GM23338 (cell line): ENCODE data around the gene PRKG2. TPM values are rescaled to one million over a fixed set of nuclear protein-coding genes. Genes with fewer than 3 reads are reported as not detected.

ENCODE experiments used
- ATAC-seq: fragments of 200-7000 bp; cut with Tn5 transposase; 3 replicates; pipeline ENCODE4 v1.9.1; 2020
- DNase-seq: peaks from one replicate; pipeline ENCODE4 v3.0.0-alpha.2; 2015; ENCODE audit warnings: low spot score
- H2AFZ ChIP-seq: fragments of 200-600 bp; sonication (generic); 2 replicates; pipeline ENCODE4 v1.8.0; 2016; ENCODE audit warnings: antibody characterized with exemption, mild to moderate bottlenecking, moderate library complexity
- H3F3A ChIP-seq: fragments of 200-600 bp; sonication (generic); replicated peaks from 2 replicates; pipeline ENCODE4 v1.8.0; 2017; ENCODE audit warnings: antibody characterized with exemption, mixed run types, low read depth
- H3K27ac ChIP-seq: fragments of 200-600 bp; sonication (generic); 2 replicates; pipeline ENCODE4 v1.6.1; 2016; ENCODE audit warnings: low read depth
- H3K27me3 ChIP-seq: fragments of 200-600 bp; sonication (generic); 2 replicates; pipeline ENCODE4 v1.8.0; 2016; ENCODE audit warnings: mild to moderate bottlenecking, mixed run types, moderate library complexity; ENCODE audit not compliant: insufficient read depth
- H3K36me3 ChIP-seq: fragments of 200-600 bp; sonication (generic); 2 replicates; pipeline ENCODE4 v1.8.0; 2016; ENCODE audit warnings: mild to moderate bottlenecking; ENCODE audit not compliant: insufficient read depth
- H3K4me1 ChIP-seq: fragments of 200-600 bp; sonication (generic); 2 replicates; pipeline ENCODE4 v1.8.0; 2016; ENCODE audit warnings: mild to moderate bottlenecking, moderate library complexity; ENCODE audit not compliant: insufficient read depth
- H3K4me2 ChIP-seq: fragments of 200-600 bp; sonication (generic); 2 replicates; pipeline ENCODE4 v1.7.1; 2017; ENCODE audit warnings: mixed run types
- H3K4me3 ChIP-seq: fragments of 200-600 bp; sonication (generic); 2 replicates; pipeline ENCODE4 v1.6.1; 2016; ENCODE audit warnings: mixed run types
- H3K79me2 ChIP-seq: fragments of 200-600 bp; sonication (generic); replicated peaks from 2 replicates; pipeline ENCODE4 v1.8.0; 2017; ENCODE audit warnings: mild to moderate bottlenecking; ENCODE audit not compliant: insufficient read depth
- H3K9me2 ChIP-seq: fragments of 200-600 bp; sonication (generic); 2 replicates; pipeline ENCODE4 v1.8.0; 2017; ENCODE audit not compliant: insufficient read depth
- H4K20me1 ChIP-seq: fragments of 200-600 bp; sonication (generic); replicated peaks from 2 replicates; pipeline ENCODE4 v1.8.0; 2017; ENCODE audit warnings: mild to moderate bottlenecking; ENCODE audit not compliant: insufficient read depth
- H3K27ac Mint-ChIP-seq: 2 replicates; pipeline ENCODE4 v1.8.0; 2020; ENCODE audit warnings: inconsistent platforms, mild to moderate bottlenecking, moderate library complexity, mixed read lengths
- H3K27me3 Mint-ChIP-seq: 3 replicates; pipeline ENCODE4 v1.8.0; 2022; ENCODE audit warnings: low read depth, mild to moderate bottlenecking, moderate library complexity, mixed read lengths, inconsistent platforms; ENCODE audit not compliant: insufficient read depth, poor library complexity
- H3K36me3 Mint-ChIP-seq: 3 replicates; pipeline ENCODE4 v1.8.0; 2021; ENCODE audit warnings: low read depth, mild to moderate bottlenecking, inconsistent platforms, moderate library complexity, mixed read lengths
- H3K4me1 Mint-ChIP-seq: 3 replicates; pipeline ENCODE4 v1.8.0; 2020; ENCODE audit warnings: mild to moderate bottlenecking, inconsistent platforms, mixed read lengths
- H3K4me3 Mint-ChIP-seq: 3 replicates; pipeline ENCODE4 v1.8.0; 2021; ENCODE audit warnings: moderate library complexity, mild to moderate bottlenecking, inconsistent platforms, mixed read lengths
- H3K9me3 Mint-ChIP-seq: 3 replicates; pipeline ENCODE4 v1.8.0; 2020; ENCODE audit warnings: moderate library complexity, mild to moderate bottlenecking, inconsistent platforms, mixed read lengths
- CREB1 ChIP-seq: fragments of 250-450 bp; sonication (Bioruptor Pico); IDR thresholded peaks from 2 replicates; pipeline ENCODE4 v1.5.0; 2020; ENCODE audit warnings: low read depth, mild to moderate bottlenecking, moderate library complexity
- EZH2 ChIP-seq: fragments of 200-600 bp; sonication (generic); IDR thresholded peaks from one replicate; pipeline ENCODE4 v1.8.0; 2017; ENCODE audit warnings: antibody characterized with exemption, mild to moderate bottlenecking, low read depth; ENCODE audit not compliant: unreplicated experiment
- EZH2phosphoT487 ChIP-seq: fragments of 200-600 bp; sonication (generic); IDR thresholded peaks from one replicate; pipeline ENCODE4 v1.8.1; 2018; ENCODE audit warnings: antibody characterized with exemption; ENCODE audit not compliant: unreplicated experiment
- JUNB ChIP-seq: IDR thresholded peaks from one replicate; pipeline ENCODE4 v1.6.1; 2016; ENCODE audit warnings: antibody characterized with exemption; ENCODE audit not compliant: unreplicated experiment
- NANOG ChIP-seq: IDR thresholded peaks from 2 replicates; pipeline ENCODE4 v1.6.1; 2016; ENCODE audit warnings: antibody characterized with exemption, borderline replicate concordance
- POLR2AphosphoS5 ChIP-seq: IDR thresholded peaks from 2 replicates; pipeline ENCODE4 v1.6.1; 2016; ENCODE audit warnings: antibody characterized with exemption, low read depth
- STAT1 ChIP-seq: IDR thresholded peaks from one replicate; pipeline ENCODE4 v1.6.1; 2016; ENCODE audit warnings: antibody characterized with exemption; ENCODE audit not compliant: unreplicated experiment
- ZNF114 ChIP-seq: fragments of 250-450 bp; sonication (Bioruptor Pico); IDR thresholded peaks from 2 replicates; pipeline ENCODE4 v1.5.0; 2020; ENCODE audit warnings: mild to moderate bottlenecking, moderate library complexity
- ZNF331 ChIP-seq: fragments of 250-450 bp; sonication (Bioruptor Pico); IDR thresholded peaks from 2 replicates; pipeline ENCODE4 v1.5.0; 2020; ENCODE audit warnings: low read depth, mild to moderate bottlenecking, moderate library complexity
- polyA plus RNA-seq: library from polyadenylated mRNA; unstranded; fragments of >200 nt; fragmentation: Nextera tagmentation; extraction: Ambion mirVana; gene quantifications from 2 replicates; pipeline ENCODE4 v1.2.1, GENCODE V29; 2016
- total RNA-seq: library from RNA; depleted of rRNA; stranded (reverse); fragments of >200 nt; shearing (Covaris generic); gene quantifications from 2 replicates; pipeline ENCODE4 v1.2.3, GENCODE V29; 2014
- TF ChIP-seq, protein P1 (sequence below): IDR thresholded peaks from one replicate; pipeline ENCODE4 v1.6.1; 2018; ENCODE audit warnings: antibody characterized with exemption; ENCODE audit not compliant: unreplicated experiment
- TF ChIP-seq, protein P2 (sequence below), 2 experiments: fragments of 200-600 bp in 1 of 2; sonication (generic) in 1 of 2; conservative IDR thresholded peaks; 2 replicates each; pipeline versions ENCODE4 v1.5.1 to v1.6.1; 2016 to 2017; ENCODE audit warnings: antibody characterized with exemption in 2 of 2, low read depth in 2 of 2, mild to moderate bottlenecking in 2 of 2, moderate library complexity in 1 of 2
- TF ChIP-seq, protein P3 (sequence below): fragments of 250-450 bp; sonication (Bioruptor Pico); IDR thresholded peaks from 2 replicates; pipeline ENCODE4 v1.5.0; 2020; ENCODE audit warnings: mild to moderate bottlenecking, moderate library complexity
- TF ChIP-seq, protein P4 (sequence below): IDR thresholded peaks from 2 replicates; pipeline ENCODE4 v1.6.1; 2016; ENCODE audit warnings: antibody characterized with exemption

PRKG2 gene
- total and polyA plus RNA-seq, 2 experiments from 2014 or later: 1.9 to 3.6 TPM

DNA sequence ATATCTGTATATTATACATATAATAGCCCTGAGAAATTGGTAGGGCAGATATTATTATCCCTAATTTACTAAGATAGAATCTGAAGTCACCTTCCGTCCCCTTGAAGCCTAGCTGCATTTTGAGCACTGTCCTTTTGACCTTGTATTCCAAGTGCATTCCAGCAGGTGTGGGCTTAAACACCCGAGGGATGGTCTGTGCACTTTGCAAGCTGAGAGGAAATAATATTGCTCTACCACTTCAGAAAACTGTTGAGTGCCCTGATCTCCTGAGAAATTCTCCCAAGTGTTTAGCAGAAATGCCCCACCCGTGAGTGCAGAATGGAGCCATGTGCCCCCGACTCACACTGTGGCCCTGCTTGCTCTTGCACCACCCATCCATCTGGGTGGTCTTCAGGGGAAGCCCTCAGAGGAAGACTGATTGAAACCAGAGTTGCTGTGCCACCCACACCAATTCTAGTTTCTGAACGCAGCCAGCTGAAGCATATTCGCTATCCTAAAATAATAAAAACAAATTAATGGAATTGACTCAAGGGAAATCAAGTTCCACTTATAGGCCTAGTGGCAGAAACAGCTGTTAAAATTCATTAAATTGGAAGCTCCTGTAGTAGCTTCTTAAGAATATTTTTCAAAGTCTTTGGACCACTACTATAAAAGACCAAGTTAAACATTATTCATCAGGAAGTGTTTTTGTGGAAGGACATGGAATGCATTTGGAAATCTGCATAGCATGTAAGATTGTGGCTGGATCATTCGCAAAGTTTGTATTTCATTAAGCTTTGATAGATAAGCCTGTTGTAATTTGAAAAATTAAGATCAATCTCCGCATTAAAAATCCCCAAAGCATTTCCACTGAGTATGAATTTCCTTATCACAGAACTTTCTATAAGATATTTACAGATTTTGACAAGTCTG, 41.3 kb upstream of the PRKG2 start:
- H3K9me3 Mint-ChIP-seq: no peaks in the 10 kb centered on the region
- no peaks in the 10 kb centered on the region for H3K36me3 Mint-ChIP-seq
- Histone ChIP-seq H3K9me2 (no peaks in the 10 kb centered on the region), H3K27me3 (no peaks in the 10 kb centered on the region), H3K4me3 (no peak overlapping the region), H3K4me2 (no peak overlapping the region), H2AFZ (no peak overlapping the region), H3F3A (no peaks in the 10 kb centered on the region), H3K4me1 (no peaks in the 10 kb centered on the region), H3K79me2 (no peaks in the 10 kb centered on the region), H4K20me1 (no peaks in the 10 kb centered on the region), H3K27ac (no peak overlapping the region), H3K36me3 (no peaks in the 10 kb centered on the region)
- H3K27ac Mint-ChIP-seq: no peak overlapping the region
- H3K4me1 Mint-ChIP-seq: peaks cover 2% of the 10 kb centered on the region; the same call in 1 of the 3 replicates
- no peak overlapping the region for H3K4me3 Mint-ChIP-seq
- no peak for ATAC-seq
- TF ChIP-seq JUNB (no peak), ZNF331 (CRISPR knock-in tag) (no peak), ZNF114 (no peak), EZH2phosphoT487 (no peak), POLR2AphosphoS5 (no peak), STAT1 (no peak), EZH2 (no peak), NANOG (no peak), CREB1 (CRISPR knock-in tag) (no peak)
- TF ChIP-seq, protein P1, sequence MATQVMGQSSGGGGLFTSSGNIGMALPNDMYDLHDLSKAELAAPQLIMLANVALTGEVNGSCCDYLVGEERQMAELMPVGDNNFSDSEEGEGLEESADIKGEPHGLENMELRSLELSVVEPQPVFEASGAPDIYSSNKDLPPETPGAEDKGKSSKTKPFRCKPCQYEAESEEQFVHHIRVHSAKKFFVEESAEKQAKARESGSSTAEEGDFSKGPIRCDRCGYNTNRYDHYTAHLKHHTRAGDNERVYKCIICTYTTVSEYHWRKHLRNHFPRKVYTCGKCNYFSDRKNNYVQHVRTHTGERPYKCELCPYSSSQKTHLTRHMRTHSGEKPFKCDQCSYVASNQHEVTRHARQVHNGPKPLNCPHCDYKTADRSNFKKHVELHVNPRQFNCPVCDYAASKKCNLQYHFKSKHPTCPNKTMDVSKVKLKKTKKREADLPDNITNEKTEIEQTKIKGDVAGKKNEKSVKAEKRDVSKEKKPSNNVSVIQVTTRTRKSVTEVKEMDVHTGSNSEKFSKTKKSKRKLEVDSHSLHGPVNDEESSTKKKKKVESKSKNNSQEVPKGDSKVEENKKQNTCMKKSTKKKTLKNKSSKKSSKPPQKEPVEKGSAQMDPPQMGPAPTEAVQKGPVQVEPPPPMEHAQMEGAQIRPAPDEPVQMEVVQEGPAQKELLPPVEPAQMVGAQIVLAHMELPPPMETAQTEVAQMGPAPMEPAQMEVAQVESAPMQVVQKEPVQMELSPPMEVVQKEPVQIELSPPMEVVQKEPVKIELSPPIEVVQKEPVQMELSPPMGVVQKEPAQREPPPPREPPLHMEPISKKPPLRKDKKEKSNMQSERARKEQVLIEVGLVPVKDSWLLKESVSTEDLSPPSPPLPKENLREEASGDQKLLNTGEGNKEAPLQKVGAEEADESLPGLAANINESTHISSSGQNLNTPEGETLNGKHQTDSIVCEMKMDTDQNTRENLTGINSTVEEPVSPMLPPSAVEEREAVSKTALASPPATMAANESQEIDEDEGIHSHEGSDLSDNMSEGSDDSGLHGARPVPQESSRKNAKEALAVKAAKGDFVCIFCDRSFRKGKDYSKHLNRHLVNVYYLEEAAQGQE: no peak
- TF ChIP-seq, protein P2, sequence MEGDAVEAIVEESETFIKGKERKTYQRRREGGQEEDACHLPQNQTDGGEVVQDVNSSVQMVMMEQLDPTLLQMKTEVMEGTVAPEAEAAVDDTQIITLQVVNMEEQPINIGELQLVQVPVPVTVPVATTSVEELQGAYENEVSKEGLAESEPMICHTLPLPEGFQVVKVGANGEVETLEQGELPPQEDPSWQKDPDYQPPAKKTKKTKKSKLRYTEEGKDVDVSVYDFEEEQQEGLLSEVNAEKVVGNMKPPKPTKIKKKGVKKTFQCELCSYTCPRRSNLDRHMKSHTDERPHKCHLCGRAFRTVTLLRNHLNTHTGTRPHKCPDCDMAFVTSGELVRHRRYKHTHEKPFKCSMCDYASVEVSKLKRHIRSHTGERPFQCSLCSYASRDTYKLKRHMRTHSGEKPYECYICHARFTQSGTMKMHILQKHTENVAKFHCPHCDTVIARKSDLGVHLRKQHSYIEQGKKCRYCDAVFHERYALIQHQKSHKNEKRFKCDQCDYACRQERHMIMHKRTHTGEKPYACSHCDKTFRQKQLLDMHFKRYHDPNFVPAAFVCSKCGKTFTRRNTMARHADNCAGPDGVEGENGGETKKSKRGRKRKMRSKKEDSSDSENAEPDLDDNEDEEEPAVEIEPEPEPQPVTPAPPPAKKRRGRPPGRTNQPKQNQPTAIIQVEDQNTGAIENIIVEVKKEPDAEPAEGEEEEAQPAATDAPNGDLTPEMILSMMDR (conservative IDR thresholded peaks at IDR 0.05; ENCODE audit: low read depth in 2 of 2): no peak
- TF ChIP-seq, protein P3, sequence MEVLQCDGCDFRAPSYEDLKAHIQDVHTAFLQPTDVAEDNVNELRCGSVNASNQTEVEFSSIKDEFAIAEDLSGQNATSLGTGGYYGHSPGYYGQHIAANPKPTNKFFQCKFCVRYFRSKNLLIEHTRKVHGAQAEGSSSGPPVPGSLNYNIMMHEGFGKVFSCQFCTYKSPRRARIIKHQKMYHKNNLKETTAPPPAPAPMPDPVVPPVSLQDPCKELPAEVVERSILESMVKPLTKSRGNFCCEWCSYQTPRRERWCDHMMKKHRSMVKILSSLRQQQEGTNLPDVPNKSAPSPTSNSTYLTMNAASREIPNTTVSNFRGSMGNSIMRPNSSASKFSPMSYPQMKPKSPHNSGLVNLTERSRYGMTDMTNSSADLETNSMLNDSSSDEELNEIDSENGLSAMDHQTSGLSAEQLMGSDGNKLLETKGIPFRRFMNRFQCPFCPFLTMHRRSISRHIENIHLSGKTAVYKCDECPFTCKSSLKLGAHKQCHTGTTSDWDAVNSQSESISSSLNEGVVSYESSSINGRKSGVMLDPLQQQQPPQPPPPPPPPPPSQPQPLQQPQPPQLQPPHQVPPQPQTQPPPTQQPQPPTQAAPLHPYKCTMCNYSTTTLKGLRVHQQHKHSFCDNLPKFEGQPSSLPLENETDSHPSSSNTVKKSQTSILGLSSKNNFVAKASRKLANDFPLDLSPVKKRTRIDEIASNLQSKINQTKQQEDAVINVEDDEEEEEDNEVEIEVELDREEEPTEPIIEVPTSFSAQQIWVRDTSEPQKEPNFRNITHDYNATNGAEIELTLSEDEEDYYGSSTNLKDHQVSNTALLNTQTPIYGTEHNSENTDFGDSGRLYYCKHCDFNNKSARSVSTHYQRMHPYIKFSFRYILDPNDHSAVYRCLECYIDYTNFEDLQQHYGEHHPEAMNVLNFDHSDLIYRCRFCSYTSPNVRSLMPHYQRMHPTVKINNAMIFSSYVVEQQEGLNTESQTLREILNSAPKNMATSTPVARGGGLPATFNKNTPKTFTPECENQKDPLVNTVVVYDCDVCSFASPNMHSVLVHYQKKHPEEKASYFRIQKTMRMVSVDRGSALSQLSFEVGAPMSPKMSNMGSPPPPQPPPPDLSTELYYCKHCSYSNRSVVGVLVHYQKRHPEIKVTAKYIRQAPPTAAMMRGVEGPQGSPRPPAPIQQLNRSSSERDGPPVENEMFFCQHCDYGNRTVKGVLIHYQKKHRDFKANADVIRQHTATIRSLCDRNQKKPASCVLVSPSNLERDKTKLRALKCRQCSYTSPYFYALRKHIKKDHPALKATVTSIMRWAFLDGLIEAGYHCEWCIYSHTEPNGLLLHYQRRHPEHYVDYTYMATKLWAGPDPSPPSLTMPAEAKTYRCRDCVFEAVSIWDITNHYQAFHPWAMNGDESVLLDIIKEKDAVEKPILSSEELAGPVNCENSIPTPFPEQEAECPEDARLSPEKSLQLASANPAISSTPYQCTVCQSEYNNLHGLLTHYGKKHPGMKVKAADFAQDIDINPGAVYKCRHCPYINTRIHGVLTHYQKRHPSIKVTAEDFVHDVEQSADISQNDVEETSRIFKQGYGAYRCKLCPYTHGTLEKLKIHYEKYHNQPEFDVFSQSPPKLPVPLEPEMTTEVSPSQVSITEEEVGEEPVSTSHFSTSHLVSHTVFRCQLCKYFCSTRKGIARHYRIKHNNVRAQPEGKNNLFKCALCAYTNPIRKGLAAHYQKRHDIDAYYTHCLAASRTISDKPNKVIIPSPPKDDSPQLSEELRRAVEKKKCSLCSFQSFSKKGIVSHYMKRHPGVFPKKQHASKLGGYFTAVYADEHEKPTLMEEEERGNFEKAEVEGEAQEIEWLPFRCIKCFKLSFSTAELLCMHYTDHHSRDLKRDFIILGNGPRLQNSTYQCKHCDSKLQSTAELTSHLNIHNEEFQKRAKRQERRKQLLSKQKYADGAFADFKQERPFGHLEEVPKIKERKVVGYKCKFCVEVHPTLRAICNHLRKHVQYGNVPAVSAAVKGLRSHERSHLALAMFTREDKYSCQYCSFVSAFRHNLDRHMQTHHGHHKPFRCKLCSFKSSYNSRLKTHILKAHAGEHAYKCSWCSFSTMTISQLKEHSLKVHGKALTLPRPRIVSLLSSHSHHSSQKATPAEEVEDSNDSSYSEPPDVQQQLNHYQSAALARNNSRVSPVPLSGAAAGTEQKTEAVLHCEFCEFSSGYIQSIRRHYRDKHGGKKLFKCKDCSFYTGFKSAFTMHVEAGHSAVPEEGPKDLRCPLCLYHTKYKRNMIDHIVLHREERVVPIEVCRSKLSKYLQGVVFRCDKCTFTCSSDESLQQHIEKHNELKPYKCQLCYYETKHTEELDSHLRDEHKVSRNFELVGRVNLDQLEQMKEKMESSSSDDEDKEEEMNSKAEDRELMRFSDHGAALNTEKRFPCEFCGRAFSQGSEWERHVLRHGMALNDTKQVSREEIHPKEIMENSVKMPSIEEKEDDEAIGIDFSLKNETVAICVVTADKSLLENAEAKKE: no peak
- TF ChIP-seq, protein P4, sequence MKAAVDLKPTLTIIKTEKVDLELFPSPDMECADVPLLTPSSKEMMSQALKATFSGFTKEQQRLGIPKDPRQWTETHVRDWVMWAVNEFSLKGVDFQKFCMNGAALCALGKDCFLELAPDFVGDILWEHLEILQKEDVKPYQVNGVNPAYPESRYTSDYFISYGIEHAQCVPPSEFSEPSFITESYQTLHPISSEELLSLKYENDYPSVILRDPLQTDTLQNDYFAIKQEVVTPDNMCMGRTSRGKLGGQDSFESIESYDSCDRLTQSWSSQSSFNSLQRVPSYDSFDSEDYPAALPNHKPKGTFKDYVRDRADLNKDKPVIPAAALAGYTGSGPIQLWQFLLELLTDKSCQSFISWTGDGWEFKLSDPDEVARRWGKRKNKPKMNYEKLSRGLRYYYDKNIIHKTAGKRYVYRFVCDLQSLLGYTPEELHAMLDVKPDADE: no peak
- no peak for DNase-seq
- peaks cover 3% of the 10 kb centered on the region for H3K27me3 Mint-ChIP-seq
